Kidney (tissue), 14 donors: ENCODE measurements around the gene RNF213. TPM values are rescaled to one million over a fixed set of nuclear protein-coding genes. Genes with fewer than 3 reads are reported as not detected.

Experiments
- DNase-seq, 5 donors: peaks; one replicate each; pipeline ENCODE4 v3.0.0-alpha.2; 2013 to 2020
- FAIRE-seq: peaks from 2 replicates; lab custom pipeline; 2012; peaks lifted over from hg19 to GRCh38; lab: Jason Lieb, UNC
- H3K27ac ChIP-seq, 2 donors: one replicate each; pipeline ENCODE4 v1.7.0; 2013; ENCODE audit warnings: low read depth in 2 of 2, low read length in 2 of 2, inconsistent platforms in 1 of 2
- H3K27me3 ChIP-seq: one replicate; pipeline ENCODE4 v1.7.1; 2013; ENCODE audit warnings: low read length, inconsistent platforms; ENCODE audit not compliant: control insufficient read depth, insufficient read depth
- H3K36me3 ChIP-seq, 3 donors: one replicate each; pipeline versions ENCODE4 v1.7.0 to v1.7.1; 2013; ENCODE audit warnings: low read length in 3 of 3, control low read depth in 1 of 3, inconsistent platforms in 1 of 3; ENCODE audit not compliant: insufficient read depth in 3 of 3, control insufficient read depth in 2 of 3
- H3K4me1 ChIP-seq, 3 donors: one replicate each; pipeline versions ENCODE4 v1.7.0 to v1.7.1; 2013; ENCODE audit warnings: low read length in 3 of 3, inconsistent platforms in 1 of 3, low read depth in 1 of 3; ENCODE audit not compliant: control insufficient read depth in 2 of 3, insufficient read depth in 2 of 3
- H3K4me3 ChIP-seq, 3 donors: one replicate each; pipeline versions ENCODE4 v1.7.0 to v1.8.1; 2013; ENCODE audit warnings: low read length in 3 of 3, control low read depth in 1 of 3, inconsistent platforms in 1 of 3
- H3K9ac ChIP-seq, 3 donors: one replicate each; pipeline versions ENCODE4 v1.7.0 to v1.7.1; 2013; ENCODE audit warnings: low read length in 3 of 3, control low read depth in 1 of 3, inconsistent platforms in 1 of 3
- H3K9me3 ChIP-seq, 3 donors: one replicate each; pipeline versions ENCODE4 v1.7.0 to v1.7.1; 2013; ENCODE audit warnings: low read length in 3 of 3, control low read depth in 1 of 3, inconsistent platforms in 1 of 3; ENCODE audit not compliant: control insufficient read depth in 2 of 3, insufficient read depth in 1 of 3
- intact Hi-C: fragments of 100-400 bp; cut with DNase I; formaldehyde crosslinking; loops from one replicate; pipeline ENCODE4 v1.11.1; 2022
- polyA plus RNA-seq: library from polyadenylated mRNA; stranded (reverse); fragments of 350-450 nt; fragmentation: Illumina TruSeq; extraction: RNeasy Lipid Tissue Mini Kit (QIAGEN cat#74804); gene quantifications from one replicate; pipeline ENCODE4 v1.2.3, GENCODE V29; 2014; ENCODE audit warnings: low read depth, low replicate concordance; ENCODE audit not compliant: insufficient read depth
- total RNA-seq: library from RNA; stranded (reverse); fragmentation: NEBNext Ultra II Directional; extraction: Animal tissue kit (Norgen Biotek cat#: 25700); gene quantifications from one replicate; pipeline ENCODE4 v1.2.1, GENCODE V29; 2021
- TF ChIP-seq, protein P1 (sequence below): IDR thresholded peaks from 3 replicates; pipeline ENCODE4 v1.5.1; 2012; ENCODE audit warnings: mild to moderate bottlenecking, moderate library complexity, borderline replicate concordance; ENCODE audit not compliant: insufficient read depth; ENCODE audit errors: extremely low read depth
- donor health status: control.
- donor health status: control.
- donor health status: control.
- donor health status: control.
- donor health status: control.
- donor health status: DM: yes; HTN: yes; CAD: no.
- donor health status: Normal renal cell carcinoma (clear cell type).

RNF213 gene
- total and polyA plus RNA-seq, 2 donors from 2014 or later = 43.4 to 276 TPM

DNA sequence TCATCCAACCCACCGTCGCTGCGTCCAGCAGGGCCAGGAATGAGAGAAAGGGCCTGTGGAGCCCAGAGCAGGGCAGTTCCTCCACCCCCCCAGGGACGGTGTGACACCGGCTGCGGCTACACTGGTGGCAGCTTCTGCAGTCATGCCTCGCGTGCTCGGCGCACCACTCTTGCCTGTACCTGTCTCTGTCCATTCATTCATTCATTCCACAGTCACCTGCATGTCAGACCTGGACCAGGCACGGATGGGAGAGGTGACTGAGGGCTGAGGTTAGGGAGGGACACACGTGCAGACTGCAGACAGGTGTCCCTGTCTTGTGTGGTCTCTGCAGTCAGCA is 181.6 kb downstream of the RNF213 start:
- no peaks in the 10 kb centered on the region for H3K4me1 ChIP-seq

DNA sequence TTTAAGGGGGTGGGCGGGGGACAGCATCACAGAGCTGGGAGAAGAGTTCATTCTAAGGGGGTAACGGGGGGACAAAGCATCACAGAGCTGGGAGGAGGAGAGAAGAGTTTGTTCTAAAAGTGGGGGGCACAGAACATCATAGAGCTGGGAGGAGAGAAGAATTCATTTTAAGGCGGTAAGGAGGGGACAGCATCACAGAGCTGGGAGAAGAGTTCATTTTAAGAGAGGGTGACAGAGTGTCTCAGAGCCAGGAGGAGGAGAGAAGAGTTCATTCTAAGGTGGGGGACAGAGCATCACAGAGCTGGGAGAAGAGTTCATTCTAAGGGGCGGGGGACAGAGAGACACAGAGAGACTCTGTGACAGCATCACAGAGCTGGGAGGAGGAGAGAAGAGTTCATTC is 182.1 kb downstream of the RNF213 start:
- DNase-seq = no peak
- H3K27ac ChIP-seq = no peak overlapping the region
- H3K9me3 ChIP-seq = no peaks in the 10 kb centered on the region
- TF ChIP-seq, protein P1, sequence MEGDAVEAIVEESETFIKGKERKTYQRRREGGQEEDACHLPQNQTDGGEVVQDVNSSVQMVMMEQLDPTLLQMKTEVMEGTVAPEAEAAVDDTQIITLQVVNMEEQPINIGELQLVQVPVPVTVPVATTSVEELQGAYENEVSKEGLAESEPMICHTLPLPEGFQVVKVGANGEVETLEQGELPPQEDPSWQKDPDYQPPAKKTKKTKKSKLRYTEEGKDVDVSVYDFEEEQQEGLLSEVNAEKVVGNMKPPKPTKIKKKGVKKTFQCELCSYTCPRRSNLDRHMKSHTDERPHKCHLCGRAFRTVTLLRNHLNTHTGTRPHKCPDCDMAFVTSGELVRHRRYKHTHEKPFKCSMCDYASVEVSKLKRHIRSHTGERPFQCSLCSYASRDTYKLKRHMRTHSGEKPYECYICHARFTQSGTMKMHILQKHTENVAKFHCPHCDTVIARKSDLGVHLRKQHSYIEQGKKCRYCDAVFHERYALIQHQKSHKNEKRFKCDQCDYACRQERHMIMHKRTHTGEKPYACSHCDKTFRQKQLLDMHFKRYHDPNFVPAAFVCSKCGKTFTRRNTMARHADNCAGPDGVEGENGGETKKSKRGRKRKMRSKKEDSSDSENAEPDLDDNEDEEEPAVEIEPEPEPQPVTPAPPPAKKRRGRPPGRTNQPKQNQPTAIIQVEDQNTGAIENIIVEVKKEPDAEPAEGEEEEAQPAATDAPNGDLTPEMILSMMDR = no peak
- no peak for FAIRE-seq
- no peaks in the 10 kb centered on the region for H3K36me3 ChIP-seq
- intact Hi-C loops = loop anchor here (10.0 kb wide), 1 partner anchor 772 kb away; no protein-coding TSS in a partner anchor
- no peaks in the 10 kb centered on the region for H3K27me3 ChIP-seq
- no peaks in the 10 kb centered on the region for H3K4me1 ChIP-seq
- no peak overlapping the region for H3K9ac ChIP-seq
- no peak overlapping the region for H3K4me3 ChIP-seq

More for the DNA sequence above, 181.6 kb downstream of the RNF213 start:
- Histone ChIP-seq H3K27ac (no peak overlapping the region), H3K36me3 (no peaks in the 10 kb centered on the region), H3K27me3 (no peaks in the 10 kb centered on the region), H3K9ac (no peak overlapping the region), H3K4me3 (no peak overlapping the region), H3K9me3 (no peaks in the 10 kb centered on the region)
- TF ChIP-seq, protein P1 = no peak
- FAIRE-seq (no peak), DNase-seq (peak in 1 of 5 donors; percentile 33)
- intact Hi-C loops = loop anchor here (10.0 kb wide), 1 partner anchor 773 kb away; no protein-coding TSS in a partner anchor

DNA sequence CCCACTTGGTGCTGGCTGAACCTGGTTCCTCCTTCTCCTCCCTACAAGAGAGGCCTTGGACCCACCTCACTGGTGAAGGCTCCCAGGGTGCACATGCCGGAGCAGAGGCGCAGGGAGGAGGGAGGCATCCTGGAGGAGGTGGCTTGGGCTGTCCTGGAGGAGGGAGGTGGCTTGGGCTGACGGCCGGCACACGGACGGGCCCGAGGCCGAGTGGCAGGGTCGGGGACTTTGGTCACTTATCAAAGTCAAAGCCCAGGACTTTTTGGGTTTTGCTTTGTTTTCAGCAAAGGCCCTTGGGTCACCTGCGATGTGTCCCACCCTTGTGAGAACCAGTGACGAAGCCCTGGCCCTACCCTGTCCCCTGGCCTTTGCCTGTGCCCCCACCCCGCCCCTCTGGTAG is 182.8 kb downstream of the RNF213 start:
- intact Hi-C loops = loop anchor here (10.0 kb wide), 1 partner anchor 771 kb away; no protein-coding TSS in a partner anchor
- no peak overlapping the region for H3K27ac ChIP-seq
- no peak for DNase-seq
- H3K4me3 ChIP-seq = no peak overlapping the region
- no peaks in the 10 kb centered on the region for H3K9me3 ChIP-seq
- no peaks in the 10 kb centered on the region for H3K4me1 ChIP-seq
- no peaks in the 10 kb centered on the region for H3K27me3 ChIP-seq
- no peak for FAIRE-seq
- H3K9ac ChIP-seq = no peak overlapping the region
- TF ChIP-seq, protein P1 = no peak
- H3K36me3 ChIP-seq = no peaks in the 10 kb centered on the region
